Endodermal cell (in vitro differentiated cells): ENCODE results near the gene NUP85. TPM values are rescaled to one million over a fixed set of nuclear protein-coding genes. Genes with fewer than 3 reads are reported as not detected.
A peak's percentile ranks its signal among the peaks of the same experiment; 100 is the strongest.

Source experiments
- DNase-seq: peaks from one replicate; pipeline ENCODE4 v3.0.0-alpha.2; 2017
- H3K27ac ChIP-seq: 2 replicates; pipeline ENCODE4 v1.5.1; 2013; ENCODE audit warnings: mild to moderate bottlenecking, low read depth, low read length, moderate library complexity
- H3K27me3 ChIP-seq: 2 replicates; pipeline ENCODE4 v1.6.1; 2013; ENCODE audit warnings: mild to moderate bottlenecking, low read length, moderate library complexity; ENCODE audit not compliant: insufficient read depth, control insufficient read depth, poor library complexity, severe bottlenecking
- H3K36me3 ChIP-seq: 2 replicates; pipeline ENCODE4 v1.7.0; 2013; ENCODE audit warnings: mild to moderate bottlenecking, low read length, moderate library complexity; ENCODE audit not compliant: control insufficient read depth, insufficient read depth
- H3K4me1 ChIP-seq: one replicate; pipeline ENCODE4 v1.7.0; 2013; ENCODE audit warnings: low read length; ENCODE audit not compliant: control insufficient read depth, insufficient read depth
- H3K4me3 ChIP-seq: 2 replicates; pipeline ENCODE4 v1.5.1; 2013; ENCODE audit warnings: mild to moderate bottlenecking, low read length, moderate library complexity
- H3K9ac ChIP-seq: 2 replicates; pipeline ENCODE4 v1.6.1; 2013; ENCODE audit warnings: mild to moderate bottlenecking, low read length, moderate library complexity; ENCODE audit not compliant: poor library complexity, severe bottlenecking; ENCODE audit errors: extremely low read depth
- H3K9me3 ChIP-seq: 2 replicates; pipeline ENCODE4 v1.6.1; 2013; ENCODE audit warnings: mild to moderate bottlenecking, low read length, moderate library complexity; ENCODE audit not compliant: control insufficient read depth
- H3K27ac Mint-ChIP-seq: 2 replicates; pipeline ENCODE4 v1.8.0; 2020; ENCODE audit warnings: mixed read lengths
- H3K27me3 Mint-ChIP-seq: 2 replicates; pipeline ENCODE4 v1.8.0; 2021; ENCODE audit warnings: mild to moderate bottlenecking, mixed read lengths; ENCODE audit not compliant: insufficient read depth
- H3K36me3 Mint-ChIP-seq: 2 replicates; pipeline ENCODE4 v1.8.0; 2020; ENCODE audit warnings: low read depth, mixed read lengths
- H3K4me1 Mint-ChIP-seq: 2 replicates; pipeline ENCODE4 v1.8.0; 2020; ENCODE audit warnings: mixed read lengths
- H3K4me3 Mint-ChIP-seq: 2 replicates; pipeline ENCODE4 v1.8.0; 2020; ENCODE audit warnings: mild to moderate bottlenecking, moderate library complexity, mixed read lengths
- H3K9me3 Mint-ChIP-seq: 2 replicates; pipeline ENCODE4 v1.8.0; 2020; ENCODE audit warnings: mild to moderate bottlenecking, mixed read lengths
- CTCF ChIP-seq: fragments of 200-600 bp; sonication (generic); conservative IDR thresholded peaks from 2 replicates; pipeline ENCODE4 v1.5.0; 2021; ENCODE audit warnings: antibody characterized with exemption, mild to moderate bottlenecking
- WGBS, 2 experiments: methylation state at CpG; one replicate each; pipeline versions ENCODE4 v1.1.5 to v1.1.7; 2013; ENCODE audit warnings: missing lambda C conversion rate in 2 of 2, mixed read lengths in 1 of 2; ENCODE audit not compliant: insufficient coverage in 1 of 2, insufficient read length in 1 of 2; 5-methylcytosine and 5-hydroxymethylcytosine counted together
- total RNA-seq, 2 donors: library from RNA; stranded (reverse); fragmentation: NEBNext Ultra II Directional in 1 of 2; extraction: Animal tissue kit (Norgen Biotek cat#: 25700) in 1 of 2; gene quantifications; 2 replicates in 1 of 2; 3 replicates in 1 of 2; pipeline ENCODE4 v1.2.1, GENCODE V29; 2021

Gene NUP85
- total RNA-seq, 2 donors from 2014 or later: 105 to 117 TPM

- H3K36me3 Mint-ChIP-seq: peaks cover 59% of the 10 kb centered on the region
- no peak overlapping the region for H3K4me3 Mint-ChIP-seq
- WGBS, 2 experiments: 89 to 98% methylated on average over 5 to 6 of the region's 6 CpGs
Measured at GRCh38 chr17:75178453-75178852, 27.0 kb upstream of the NUP85 start.

GRCh38 chr17:75181110-75181509, 24.4 kb upstream of the NUP85 start:
- TF ChIP-seq CTCF: no peak

More at GRCh38 chr17:75178453-75178852, 27.0 kb upstream of the NUP85 start:
- Mint-ChIP-seq H3K9me3 (no peaks in the 10 kb centered on the region), H3K27me3 (no peaks in the 10 kb centered on the region), H3K4me1 (peaks cover 9% of the 10 kb centered on the region), H3K27ac (peak overlapping the region; percentile 44)
- no peak overlapping the region for H3K27ac ChIP-seq
- no peak for DNase-seq
- H3K36me3 ChIP-seq: peaks cover 72% of the 10 kb centered on the region
- H3K9me3 ChIP-seq: no peaks in the 10 kb centered on the region
- no peaks in the 10 kb centered on the region for H3K27me3 ChIP-seq
- H3K4me1 ChIP-seq: no peaks in the 10 kb centered on the region
- no peak for TF ChIP-seq CTCF
- no peak overlapping the region for H3K4me3 ChIP-seq
- H3K9ac ChIP-seq: no peak overlapping the region

GRCh38 chr17:75181608-75182318, 23.7 kb upstream of the NUP85 start:
- H3K27ac Mint-ChIP-seq: peak overlapping the region; percentile 91
- H3K4me3 ChIP-seq: peak overlapping the region; percentile 92
- peaks cover 18% of the 10 kb centered on the region for H3K4me1 Mint-ChIP-seq
- H3K9me3 Mint-ChIP-seq: no peaks in the 10 kb centered on the region
- H3K4me3 Mint-ChIP-seq: peak overlapping the region; percentile 86
- H3K36me3 ChIP-seq: peaks cover 39% of the 10 kb centered on the region
- no peak for DNase-seq
- no peak for TF ChIP-seq CTCF
- peak overlapping the region; percentile 98 for H3K27ac ChIP-seq
- H3K27me3 ChIP-seq: no peaks in the 10 kb centered on the region
- 1% methylated on average over 28 to 34 of the region's 34 CpGs for WGBS, 2 experiments
- peak overlapping the region; percentile 96 for H3K9ac ChIP-seq
- H3K4me1 ChIP-seq: no peaks in the 10 kb centered on the region
- peaks cover 27% of the 10 kb centered on the region for H3K36me3 Mint-ChIP-seq
- H3K9me3 ChIP-seq: no peaks in the 10 kb centered on the region
- no peaks in the 10 kb centered on the region for H3K27me3 Mint-ChIP-seq

More at GRCh38 chr17:75181110-75181509, 24.4 kb upstream of the NUP85 start:
- Histone ChIP-seq H3K9me3 (no peaks in the 10 kb centered on the region), H3K27ac (no peak overlapping the region), H3K36me3 (peaks cover 46% of the 10 kb centered on the region), H3K4me1 (no peaks in the 10 kb centered on the region), H3K9ac (peak overlapping the region; percentile 96), H3K4me3 (peak overlapping the region; percentile 92), H3K27me3 (no peaks in the 10 kb centered on the region)
- Mint-ChIP-seq H3K27me3 (no peaks in the 10 kb centered on the region), H3K36me3 (peaks cover 34% of the 10 kb centered on the region), H3K9me3 (no peaks in the 10 kb centered on the region), H3K4me3 (peak overlapping the region; percentile 86), H3K27ac (peak overlapping the region; percentile 91), H3K4me1 (peaks cover 18% of the 10 kb centered on the region)
- WGBS, 2 experiments: 30 to 35% methylated on average over 6 to 7 of the region's 8 CpGs
- no peak for DNase-seq
